WTC11 (cell line): ENCODE data around the gene RETN. TPM values are rescaled to one million over a fixed set of nuclear protein-coding genes. Genes with fewer than 3 reads are reported as not detected.

ENCODE experiments used
- ATAC-seq: fragments of 200-7000 bp; cut with Tn5 transposase; 2 replicates; pipeline ENCODE4 v1.10.0; 2021; ENCODE audit warnings: mild to moderate bottlenecking, moderate library complexity
- CTCF ChIA-PET: fragments of 300-600 bp; sonication (Branson Sonifier 250); formaldehyde crosslinking; loops from one replicate; lab custom pipeline; 2021; ENCODE audit warnings: antibody characterized with exemption; lab: Charles Lee
- POLR2A ChIA-PET: fragments of 350-600 bp; sonication (Branson Sonifier 250); formaldehyde crosslinking; loops from one replicate; lab custom pipeline; 2021; ENCODE audit warnings: antibody characterized with exemption; lab: Charles Lee
- DNase-seq: peaks from one replicate; pipeline ENCODE4 v3.0.0; 2021; ENCODE audit warnings: low spot score
- H3K27ac Mint-ChIP-seq: 2 replicates; pipeline ENCODE4 v1.8.0; 2021; ENCODE audit warnings: mixed read lengths
- H3K27me3 Mint-ChIP-seq: 2 replicates; pipeline ENCODE4 v1.8.0; 2021; ENCODE audit warnings: low read depth, mild to moderate bottlenecking, moderate library complexity, mixed read lengths
- H3K36me3 Mint-ChIP-seq: 2 replicates; pipeline ENCODE4 v1.8.0; 2021; ENCODE audit warnings: mixed read lengths
- H3K4me1 Mint-ChIP-seq: 2 replicates; pipeline ENCODE4 v1.8.0; 2022; ENCODE audit warnings: mixed read lengths
- H3K4me3 Mint-ChIP-seq: 2 replicates; pipeline ENCODE4 v1.8.0; 2021; ENCODE audit warnings: mild to moderate bottlenecking, moderate library complexity, mixed read lengths
- H3K9me3 Mint-ChIP-seq: 2 replicates; pipeline ENCODE4 v1.8.0; 2021; ENCODE audit warnings: mixed read lengths
- ATF1 ChIP-seq: sonication (generic); formaldehyde crosslinking; IDR thresholded peaks from 2 replicates; pipeline ENCODE4 v1.8.1; 2023; ENCODE audit warnings: mild to moderate bottlenecking, moderate library complexity, missing genetic modification reagents
- ATF2 ChIP-seq: sonication (generic); formaldehyde crosslinking; IDR thresholded peaks from 2 replicates; pipeline ENCODE4 v1.8.1; 2022; ENCODE audit warnings: low read depth, missing genetic modification reagents, borderline replicate concordance
- CDX4 ChIP-seq: fragments of 250-450 bp; sonication (Bioruptor Pico); IDR thresholded peaks from 2 replicates; pipeline ENCODE4 v1.9.0; 2021; ENCODE audit warnings: moderate library complexity, mild to moderate bottlenecking, inconsistent platforms, borderline replicate concordance
- E2F1 ChIP-seq: sonication (generic); formaldehyde crosslinking; IDR thresholded peaks from 2 replicates; pipeline ENCODE4 v1.8.0; 2022; ENCODE audit warnings: mild to moderate bottlenecking, missing genetic modification reagents
- E2F4 ChIP-seq: sonication (generic); formaldehyde crosslinking; IDR thresholded peaks from 2 replicates; pipeline ENCODE4 v1.8.1; 2022; ENCODE audit warnings: low read depth, mild to moderate bottlenecking, moderate library complexity, missing genetic modification reagents, borderline replicate concordance
- ELF4 ChIP-seq: sonication (generic); formaldehyde crosslinking; IDR thresholded peaks from 2 replicates; pipeline ENCODE4 v1.8.1; 2022; ENCODE audit warnings: low read depth, mild to moderate bottlenecking, moderate library complexity, missing genetic modification reagents
- EMX1 ChIP-seq: fragments of 250-450 bp; sonication (Bioruptor Pico); IDR thresholded peaks from 2 replicates; pipeline ENCODE4 v1.8.0; 2021; ENCODE audit warnings: mild to moderate bottlenecking
- ERG ChIP-seq: fragments of 250-450 bp; sonication (Bioruptor Pico); IDR thresholded peaks from 2 replicates; pipeline ENCODE4 v1.8.0; 2021; ENCODE audit warnings: mild to moderate bottlenecking
- FOXJ3 ChIP-seq: sonication (generic); formaldehyde crosslinking; IDR thresholded peaks from 2 replicates; pipeline ENCODE4 v1.9.0; 2021; ENCODE audit warnings: missing genetic modification reagents, mild to moderate bottlenecking, borderline replicate concordance
- GRHL2 ChIP-seq: fragments of 250-450 bp; sonication (Bioruptor Pico); IDR thresholded peaks from 2 replicates; pipeline ENCODE4 v1.8.0; 2022; ENCODE audit warnings: mild to moderate bottlenecking, moderate library complexity; ENCODE audit not compliant: insufficient replicate concordance, severe bottlenecking
- IRF2 ChIP-seq: sonication (generic); formaldehyde crosslinking; IDR thresholded peaks from 2 replicates; pipeline ENCODE4 v1.8.0; 2022; ENCODE audit warnings: low read depth, missing genetic modification reagents, borderline replicate concordance
- JUN ChIP-seq: sonication (generic); formaldehyde crosslinking; IDR thresholded peaks from 2 replicates; pipeline ENCODE4 v1.8.0; 2023; ENCODE audit warnings: mild to moderate bottlenecking, missing genetic modification reagents
- MLX ChIP-seq: sonication (generic); formaldehyde crosslinking; IDR thresholded peaks from 2 replicates; pipeline ENCODE4 v1.8.1; 2023; ENCODE audit warnings: mild to moderate bottlenecking, missing genetic modification reagents, moderate library complexity
- NFATC4 ChIP-seq: fragments of 250-450 bp; sonication (Bioruptor Pico); IDR thresholded peaks from 2 replicates; pipeline ENCODE4 v1.9.0; 2021; ENCODE audit warnings: mild to moderate bottlenecking
- PRRX2 ChIP-seq: fragments of 250-450 bp; sonication (Bioruptor Pico); IDR thresholded peaks from 2 replicates; pipeline ENCODE4 v1.8.0; 2021; ENCODE audit warnings: mild to moderate bottlenecking
- SMAD4 ChIP-seq: sonication (generic); formaldehyde crosslinking; IDR thresholded peaks from 2 replicates; pipeline ENCODE4 v1.8.0; 2022; ENCODE audit warnings: mild to moderate bottlenecking, missing genetic modification reagents
- ZNF232 ChIP-seq: sonication (generic); formaldehyde crosslinking; IDR thresholded peaks from 2 replicates; pipeline ENCODE4 v1.8.0; 2022; ENCODE audit warnings: mild to moderate bottlenecking, missing genetic modification reagents
- ZNF396 ChIP-seq: fragments of 250-450 bp; sonication (Bioruptor Pico); IDR thresholded peaks from 2 replicates; pipeline ENCODE4 v1.8.0; 2021; ENCODE audit warnings: mild to moderate bottlenecking, moderate library complexity, borderline replicate concordance
- ZNF423 ChIP-seq: fragments of 250-450 bp; sonication (Bioruptor Pico); IDR thresholded peaks from 2 replicates; pipeline ENCODE4 v2.1.2; 2022; ENCODE audit warnings: mild to moderate bottlenecking, moderate library complexity
- total RNA-seq: library from RNA; stranded (reverse); gene quantifications from 3 replicates; pipeline ENCODE4 v1.2.3, GENCODE V29; 2021

The RETN gene
- total RNA-seq, 1 experiment from 2014 or later = not detected

GRCh38 chr19:7706188-7706954, 37.5 kb downstream of the RETN start (continued):
- TF ChIP-seq FOXJ3 (CRISPR knock-in tag) (no peak), MLX (no peak), E2F1 (CRISPR knock-in tag) (no peak)

GRCh38 chr19:7706955-7707456, 38.2 kb downstream of the RETN start:
- Mint-ChIP-seq H3K4me1 (no peaks in the 10 kb centered on the region), H3K4me3 (no peak overlapping the region), H3K36me3 (no peaks in the 10 kb centered on the region), H3K27me3 (no peaks in the 10 kb centered on the region; the same call in 1 of the 2 replicates), H3K27ac (no peak overlapping the region; the same call in 1 of the 2 replicates), H3K9me3 (no peaks in the 10 kb centered on the region)
- DNase-seq (no peak), ATAC-seq (no peak)
- ChIA-PET POLR2A (no interaction called here), CTCF (interaction anchor here (0.6 to 0.7 kb wide), 2 partner anchors 67 to 139 kb away, joined by 3 read pairs; no protein-coding TSS in a partner anchor)
- TF ChIP-seq E2F4 (CRISPR knock-in tag) = no peak
- TF ChIP-seq NFATC4 = no peak
- no peak for TF ChIP-seq PRRX2 (CRISPR knock-in tag)
- no peak for TF ChIP-seq SMAD4
- TF ChIP-seq EMX1 = no peak
- TF ChIP-seq ATF1 (CRISPR knock-in tag) = no peak
- TF ChIP-seq CDX4 (CRISPR knock-in tag) = no peak
- no peak for TF ChIP-seq ELF4 (CRISPR knock-in tag)
- no peak for TF ChIP-seq GRHL2 (CRISPR knock-in tag)
- no peak for TF ChIP-seq JUN
- no peak for TF ChIP-seq ZNF232
- TF ChIP-seq ERG (CRISPR knock-in tag) = no peak
- no peak for TF ChIP-seq ZNF423 (CRISPR knock-in tag)
- TF ChIP-seq IRF2 (CRISPR knock-in tag) = no peak
- no peak for TF ChIP-seq ATF2
- no peak for TF ChIP-seq ZNF396 (CRISPR knock-in tag)
